Common myeloid progenitor, CD34-positive (primary cell): ENCODE measurements around the gene ART4.
A peak's percentile ranks its signal among the peaks of the same experiment; 100 is the strongest.

Source experiments
- CTCF ChIA-PET: fragments of 350-600 bp; sonication (Branson Sonifier 250); formaldehyde crosslinking; loops from one replicate; lab custom pipeline; 2021; ENCODE audit warnings: antibody characterized with exemption; lab: Charles Lee
- POLR2A ChIA-PET: fragments of 350-600 bp; sonication (Branson Sonifier 250); formaldehyde crosslinking; loops from one replicate; lab custom pipeline; 2021; ENCODE audit warnings: antibody characterized with exemption; lab: Charles Lee
- DNase-seq, 3 donors: peaks; one replicate each; pipeline versions ENCODE4 v3.0.0 to v3.0.0-alpha.2; 2013
- H3K27ac ChIP-seq, 2 experiments: 1 replicate in 1 of 2; 2 replicates in 1 of 2; pipeline ENCODE4 v1.7.0; 2013; ENCODE audit warnings: inconsistent platforms in 2 of 2, low read length in 2 of 2, mild to moderate bottlenecking in 2 of 2, low read depth in 1 of 2, moderate library complexity in 1 of 2; ENCODE audit not compliant: severe bottlenecking in 2 of 2, insufficient read depth in 1 of 2, poor library complexity in 1 of 2
- H3K27me3 ChIP-seq, 5 experiments: replicated peaks in 2 of 5; 1 replicate in 3 of 5; 2 replicates in 2 of 5; pipeline versions ENCODE4 v1.6.1 to v1.7.0; 2013; ENCODE audit warnings: low read length in 4 of 5, mild to moderate bottlenecking in 2 of 5, moderate library complexity in 2 of 5, inconsistent platforms in 1 of 5; ENCODE audit not compliant: insufficient read depth in 5 of 5, control insufficient read depth in 4 of 5
- H3K36me3 ChIP-seq, 4 experiments: 1 replicate in 2 of 4; 2 replicates in 2 of 4; pipeline versions ENCODE4 v1.6.1 to v1.7.0; 2013; ENCODE audit warnings: low read length in 3 of 4, control low read depth in 1 of 4, mild to moderate bottlenecking in 1 of 4; ENCODE audit not compliant: control insufficient read depth in 4 of 4, insufficient read depth in 4 of 4
- H3K4me1 ChIP-seq, 4 experiments: 1 replicate in 3 of 4; 2 replicates in 1 of 4; pipeline versions ENCODE4 v1.6.1 to v1.7.1; 2013; ENCODE audit warnings: low read length in 3 of 4, mild to moderate bottlenecking in 3 of 4, control low read depth in 1 of 4, inconsistent platforms in 1 of 4, moderate library complexity in 1 of 4; ENCODE audit not compliant: control insufficient read depth in 4 of 4, insufficient read depth in 4 of 4; ENCODE audit errors: control extremely low read depth in 1 of 4
- H3K4me3 ChIP-seq, 7 experiments: 1 replicate in 4 of 7; 2 replicates in 3 of 7; pipeline versions ENCODE4 v1.5.1 to v1.7.0; 2013; ENCODE audit warnings: mild to moderate bottlenecking in 7 of 7, low read length in 6 of 7, moderate library complexity in 6 of 7, inconsistent platforms in 2 of 7, low read depth in 2 of 7, control low read depth in 1 of 7; ENCODE audit not compliant: insufficient read depth in 4 of 7, control insufficient read depth in 1 of 7; ENCODE audit errors: extremely low read depth in 1 of 7
- H3K9me3 ChIP-seq, 5 experiments: 1 replicate in 4 of 5; 2 replicates in 1 of 5; pipeline versions ENCODE4 v1.6.1 to v1.7.1; 2013; ENCODE audit warnings: low read length in 4 of 5, mild to moderate bottlenecking in 2 of 5, inconsistent platforms in 1 of 5, low read depth in 1 of 5, moderate library complexity in 1 of 5; ENCODE audit not compliant: control insufficient read depth in 4 of 5, insufficient read depth in 2 of 5; ENCODE audit errors: control extremely low read depth in 1 of 5
- WGBS: methylation state at CpG from one replicate; pipeline ENCODE4 v1.1.5; 2013; ENCODE audit not compliant: insufficient coverage; 5-methylcytosine and 5-hydroxymethylcytosine counted together

ART4 gene

GRCh38 chr12:14784471-14784870, 58.9 kb downstream of the ART4 start:
- no peak for DNase-seq
- Histone ChIP-seq H3K4me1 (peaks cover 0 to 5% (median 0%) of the 10 kb centered on the region in 4 experiments), H3K4me3 (no peak overlapping the region), H3K9me3 (no peaks in the 10 kb centered on the region), H3K27ac (no peak overlapping the region), H3K36me3 (peaks cover 19 to 44% (median 32%) of the 10 kb centered on the region in 4 experiments), H3K27me3 (no peaks in the 10 kb centered on the region)
- WGBS: no CpG with 5 or more reads among the region's 2 CpGs
- CTCF ChIA-PET: interaction anchor here (1.2 to 2.4 kb wide), 6 partner anchors 8 to 18 kb away, joined by 3 to 11 read pairs (median 6); a partner anchor contains a TSS
- POLR2A ChIA-PET: interaction anchor here (0.7 to 1.4 kb wide), 4 partner anchors 10 to 99 kb away, joined by 3 read pairs; a partner anchor contains a TSS

GRCh38 chr12:14782756-14783155, 60.6 kb downstream of the ART4 start:
- CTCF ChIA-PET: interaction anchor here (1.3 to 2.4 kb wide), 2 partner anchors 10 to 12 kb away, joined by 3 to 11 read pairs; a partner anchor contains a TSS
- peaks cover 9 to 30% (median 21%) of the 10 kb centered on the region in 4 experiments for H3K36me3 ChIP-seq
- POLR2A ChIA-PET: no interaction called here

GRCh38 chr12:14781563-14781962, 61.8 kb downstream of the ART4 start:
- no peak overlapping the region for H3K27ac ChIP-seq
- 100% methylated on average over 2 of the region's 2 CpGs for WGBS
- H3K4me1 ChIP-seq: peaks cover 0 to 5% (median 0%) of the 10 kb centered on the region in 4 experiments
- H3K36me3 ChIP-seq: peaks cover 2 to 18% (median 13%) of the 10 kb centered on the region in 4 experiments
- no peaks in the 10 kb centered on the region for H3K27me3 ChIP-seq
- ChIA-PET CTCF (interaction anchor here (0.9 to 2.1 kb wide), 5 partner anchors 11 to 140 kb away, joined by 3 to 6 read pairs (median 3); partner anchors contain the start of genes C12orf60 and WBP11), POLR2A (interaction anchor here (0.6 kb wide), 2 partner anchors 11 to 182 kb away, joined by 3 to 4 read pairs; a partner anchor contains a TSS)
- no peaks in the 10 kb centered on the region for H3K9me3 ChIP-seq
- no peak for DNase-seq
- H3K4me3 ChIP-seq: no peak overlapping the region

More at GRCh38 chr12:14782756-14783155, 60.6 kb downstream of the ART4 start:
- peaks cover 0 to 5% (median 0%) of the 10 kb centered on the region in 4 experiments for H3K4me1 ChIP-seq
- peak in 1 of 3 donors; percentile 9 for DNase-seq
- no peaks in the 10 kb centered on the region for H3K9me3 ChIP-seq
- H3K27ac ChIP-seq: no peak overlapping the region
- no peaks in the 10 kb centered on the region for H3K27me3 ChIP-seq
- H3K4me3 ChIP-seq: no peak overlapping the region

DNA sequence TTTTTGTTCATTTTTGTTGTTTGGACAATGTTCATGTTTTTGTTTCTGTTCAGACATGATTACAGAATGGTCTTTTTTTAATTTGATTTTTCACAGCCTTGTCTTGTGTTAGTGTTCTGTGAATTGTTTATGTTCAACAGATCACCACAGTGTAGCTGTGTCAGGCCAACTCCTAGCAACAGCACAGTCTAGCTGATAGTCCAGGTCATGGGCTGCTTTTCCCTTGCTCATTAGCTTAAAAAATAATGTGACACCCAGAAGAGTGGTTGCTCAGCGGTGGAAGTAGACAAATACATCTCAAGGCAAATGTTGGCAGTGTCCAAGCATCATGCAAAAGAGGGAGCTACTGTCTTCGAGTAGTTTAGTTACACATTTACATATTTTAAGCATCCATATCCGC, 62.5 kb downstream of the ART4 start:
- H3K4me1 ChIP-seq: peaks cover under 1 to 8% (median 4%) of the 10 kb centered on the region in 4 experiments

DNA sequence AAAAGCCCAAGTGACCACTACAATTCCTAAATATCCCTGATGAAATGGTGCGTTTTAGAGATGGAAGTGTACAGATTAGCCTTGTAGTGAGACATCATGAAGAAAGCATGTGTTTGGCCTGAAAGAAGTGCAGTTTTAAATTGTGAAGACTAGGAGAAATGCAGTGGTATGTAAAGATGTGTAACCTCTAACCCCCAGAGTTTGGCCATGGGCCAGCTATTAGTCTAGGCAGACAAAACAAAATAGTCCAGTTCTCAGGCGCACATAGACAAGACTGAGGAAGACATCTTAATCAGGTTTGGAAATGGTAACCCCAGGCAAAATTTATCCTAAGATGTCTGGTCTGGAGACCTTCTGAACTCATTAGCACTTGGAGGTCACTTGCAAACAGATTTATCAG, 63.5 kb downstream of the ART4 start:
- Histone ChIP-seq H3K27ac (no peak overlapping the region), H3K4me1 (peaks cover 6 to 18% (median 13%) of the 10 kb centered on the region in 4 experiments), H3K4me3 (no peak overlapping the region), H3K27me3 (no peaks in the 10 kb centered on the region), H3K9me3 (no peaks in the 10 kb centered on the region), H3K36me3 (peaks cover 0 to 8% (median 4%) of the 10 kb centered on the region in 4 experiments)
- DNase-seq: no peak
- 100% methylated on average over 1 of the region's 2 CpGs for WGBS
- POLR2A ChIA-PET: no interaction called here
- CTCF ChIA-PET: interaction anchor here (1.0 to 2.1 kb wide), 3 partner anchors 12 to 23 kb away, joined by 3 to 6 read pairs (median 3); partner anchors contain the start of genes C12orf60 and WBP11

More for the DNA sequence above, 62.5 kb downstream of the ART4 start:
- POLR2A ChIA-PET: no interaction called here
- CTCF ChIA-PET: interaction anchor here (0.9 to 2.1 kb wide), 4 partner anchors 11 to 29 kb away, joined by 3 to 6 read pairs (median 3); partner anchors contain the start of genes C12orf60 and WBP11
- H3K4me3 ChIP-seq: no peak overlapping the region
- no peak overlapping the region for H3K27ac ChIP-seq
- no peaks in the 10 kb centered on the region for H3K27me3 ChIP-seq
- no peaks in the 10 kb centered on the region for H3K9me3 ChIP-seq
- peaks cover 2 to 14% (median 10%) of the 10 kb centered on the region in 4 experiments for H3K36me3 ChIP-seq
- 93% methylated on average over 2 of the region's 3 CpGs for WGBS
- no peak for DNase-seq

DNA sequence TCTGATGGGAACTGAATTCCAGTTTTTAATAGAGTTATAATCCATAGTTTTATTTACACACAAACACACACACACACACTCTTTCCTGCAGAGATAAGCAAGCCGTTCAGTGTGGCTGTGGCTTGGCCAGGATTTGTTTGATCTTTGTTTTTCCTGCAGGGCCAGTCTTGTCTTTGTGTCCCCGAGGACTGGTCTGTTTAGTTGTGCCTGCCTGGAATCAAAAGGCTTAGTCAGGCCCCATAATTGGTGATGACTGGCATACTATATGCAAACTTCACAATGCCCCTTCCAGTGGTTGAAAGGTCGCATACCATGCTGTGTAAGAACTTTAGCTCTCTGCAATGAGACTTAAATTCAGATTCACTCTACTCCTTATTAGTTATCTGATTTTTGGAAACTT, 66.1 kb downstream of the ART4 start:
- H3K4me3 ChIP-seq: no peak overlapping the region
- peaks cover 9 to 30% (median 23%) of the 10 kb centered on the region in 4 experiments for H3K4me1 ChIP-seq
- H3K36me3 ChIP-seq: no peaks in the 10 kb centered on the region
- no peak for DNase-seq
- no peaks in the 10 kb centered on the region for H3K27me3 ChIP-seq
- ChIA-PET CTCF (interaction anchor here (0.8 to 1.5 kb wide), 4 partner anchors 12 to 112 kb away, joined by 3 to 6 read pairs (median 4); no protein-coding TSS in a partner anchor), POLR2A (no interaction called here)
- no peaks in the 10 kb centered on the region for H3K9me3 ChIP-seq
- H3K27ac ChIP-seq: no peak overlapping the region
- 59% methylated on average over 3 of the region's 3 CpGs for WGBS
